ENCODE measurements around the gene MEGF6. TPM values are rescaled to one million over a fixed set of nuclear protein-coding genes. Genes with fewer than 3 reads are reported as not detected.

Gene MEGF6
- total and polyA plus RNA-seq, 7 donors = 0.67 to 5.5 (median 3.7) TPM

Other genes starting within 250 kb of the MEGF6 start
- under 1 TPM; 0.29 to 0.56 (median 0.49) TPM for gene ARHGEF16, start 156.8 kb downstream of the MEGF6 start, total RNA-seq
- gene ARHGEF16, start 156.8 kb downstream of the MEGF6 start, polyA plus RNA-seq = under 1 TPM; 0.29 to 0.55 (median 0.52) TPM
- gene TPRG1L, start 13.5 kb upstream of the MEGF6 start, total RNA-seq = 10 to 100 TPM; 37.9 to 49.2 (median 39.2) TPM
- 10 to 100 TPM; 33.9 to 66.4 (median 45.0) TPM for gene TPRG1L, start 13.5 kb upstream of the MEGF6 start, polyA plus RNA-seq
- gene WRAP73, start 38.6 kb upstream of the MEGF6 start, total RNA-seq = 10 to 100 TPM; 10.8 to 12.6 (median 11.7) TPM
- gene WRAP73, start 38.6 kb upstream of the MEGF6 start, polyA plus RNA-seq = 10 to 100 TPM; 14.9 to 21.8 (median 20.2) TPM
- under 1 TPM in 1 of 4 donors, not detected in 3; 0.13 TPM for gene TP73, start 41.0 kb upstream of the MEGF6 start, total RNA-seq
- gene TP73, start 41.0 kb upstream of the MEGF6 start, polyA plus RNA-seq = under 1 TPM in 2 of 3 donors, not detected in 1; under 0.01 to 0.01 TPM
- gene CCDC27, start 140.9 kb upstream of the MEGF6 start, total RNA-seq = under 1 TPM in 2 of 4 donors, not detected in 2; 0.16 to 0.17 TPM
- under 1 TPM in 2 of 3 donors, not detected in 1; 0.03 to 0.04 TPM for gene CCDC27, start 140.9 kb upstream of the MEGF6 start, polyA plus RNA-seq
- gene SMIM1, start 161.2 kb upstream of the MEGF6 start, total RNA-seq = 1 to 10 TPM; 1.1 to 2.1 (median 1.5) TPM
- 1 to 10 TPM in 1 of 3 donors, under 1 TPM in 2; 0.57 to 1.4 (median 0.60) TPM for gene SMIM1, start 161.2 kb upstream of the MEGF6 start, polyA plus RNA-seq
- gene LRRC47, start 185.0 kb upstream of the MEGF6 start, total RNA-seq = 100 to 1,000 TPM in 1 of 4 donors, 10 to 100 TPM in 3; 93.9 to 126 (median 97.3) TPM
- gene LRRC47, start 185.0 kb upstream of the MEGF6 start, polyA plus RNA-seq = 10 to 100 TPM; 44.3 to 92.5 (median 57.6) TPM
- gene CEP104, start 245.7 kb upstream of the MEGF6 start, total RNA-seq = 10 to 100 TPM; 28.3 to 37.7 (median 34.4) TPM
- gene CEP104, start 245.7 kb upstream of the MEGF6 start, polyA plus RNA-seq = 10 to 100 TPM in 2 of 3 donors, 1 to 10 TPM in 1; 9.0 to 31.3 (median 11.1) TPM
- 1 to 10 TPM; 1.1 to 2.4 (median 1.8) TPM for gene DFFB, start 246.0 kb upstream of the MEGF6 start, total RNA-seq
- 1 to 10 TPM; 1.3 to 1.9 (median 1.9) TPM for gene DFFB, start 246.0 kb upstream of the MEGF6 start, polyA plus RNA-seq